CD4-positive, CD25-positive, alpha-beta regulatory T cell (primary cell): ENCODE results near the gene DDX1. TPM values are rescaled to one million over a fixed set of nuclear protein-coding genes. Genes with fewer than 3 reads are reported as not detected.

Experiments used
- ATAC-seq, 2 donors: fragments of 150-1000 bp; cut with Tn5 transposase; one replicate each; pipeline ENCODE4 v1.10.0; 2021; ENCODE audit warnings: low read depth in 2 of 2, moderate number of reproducible peaks in 2 of 2, moderate library complexity in 1 of 2
- DNase-seq, 3 donors: peaks; one replicate each; pipeline versions ENCODE4 v3.0.0 to v3.0.0-alpha.2; 2012 to 2022; ENCODE audit warnings: mixed read lengths in 1 of 3
- H3K27ac ChIP-seq: one replicate; pipeline ENCODE4 v1.7.0; 2013; ENCODE audit warnings: mild to moderate bottlenecking, low read length; ENCODE audit not compliant: insufficient read depth, poor library complexity, severe bottlenecking
- H3K27me3 ChIP-seq: one replicate; pipeline ENCODE4 v1.7.0; 2013; ENCODE audit warnings: low read length; ENCODE audit not compliant: control insufficient read depth, insufficient read depth
- H3K36me3 ChIP-seq: one replicate; pipeline ENCODE4 v1.7.0; 2013; ENCODE audit warnings: mild to moderate bottlenecking, low read length, moderate library complexity; ENCODE audit not compliant: control insufficient read depth, insufficient read depth
- H3K4me1 ChIP-seq: 2 replicates; pipeline ENCODE4 v1.7.0; 2013; ENCODE audit warnings: mild to moderate bottlenecking, low read length; ENCODE audit not compliant: insufficient read depth, control insufficient read depth, poor library complexity, severe bottlenecking
- H3K4me3 ChIP-seq: one replicate; pipeline ENCODE4 v1.7.0; 2013; ENCODE audit warnings: low read depth, mild to moderate bottlenecking, low read length, moderate library complexity
- H3K9me3 ChIP-seq, 2 experiments: 1 replicate in 1 of 2; 2 replicates in 1 of 2; pipeline ENCODE4 v1.7.0; 2013; ENCODE audit warnings: low read length in 2 of 2, mild to moderate bottlenecking in 1 of 2, moderate library complexity in 1 of 2; ENCODE audit not compliant: control insufficient read depth in 2 of 2
- H3K27ac Mint-ChIP-seq, 3 donors: one replicate each; pipeline ENCODE4 v1.8.0; 2020 to 2022; ENCODE audit warnings: mild to moderate bottlenecking in 3 of 3, mixed read lengths in 3 of 3, moderate library complexity in 2 of 3
- H3K27me3 Mint-ChIP-seq: one replicate; pipeline ENCODE4 v1.8.0; 2022; ENCODE audit warnings: mild to moderate bottlenecking, mixed read lengths
- H3K36me3 Mint-ChIP-seq: one replicate; pipeline ENCODE4 v1.8.0; 2020; ENCODE audit warnings: mixed read lengths
- H3K4me1 Mint-ChIP-seq, 4 donors: one replicate each; pipeline ENCODE4 v1.8.0; 2020 to 2022; ENCODE audit warnings: mixed read lengths in 4 of 4, mild to moderate bottlenecking in 1 of 4
- H3K4me3 Mint-ChIP-seq, 4 donors: one replicate each; pipeline ENCODE4 v1.8.0; 2020 to 2022; ENCODE audit warnings: mild to moderate bottlenecking in 4 of 4, mixed read lengths in 4 of 4, moderate library complexity in 3 of 4
- H3K9me3 Mint-ChIP-seq, 7 donors: one replicate each; pipeline ENCODE4 v1.8.0; 2020 to 2022; ENCODE audit warnings: mixed read lengths in 7 of 7, mild to moderate bottlenecking in 3 of 7, moderate library complexity in 2 of 7
- polyA plus RNA-seq, 4 donors: library from polyadenylated mRNA; unstranded; fragments of 300-500 nt; fragmentation: Illumina TruSeq; gene quantifications; one replicate each; pipeline ENCODE4 v1.2.3, GENCODE V29; 2021
- total RNA-seq: library from RNA; stranded (reverse); gene quantifications from one replicate; pipeline ENCODE4 v1.2.3, GENCODE V29; 2022

DDX1 gene
- total and polyA plus RNA-seq, 5 donors from 2014 or later, result 34.2 to 48.6 (median 41.7) TPM

GRCh38 chr2:15672961-15673918 lies 81.6 kb downstream of the DDX1 start:
- no peak overlapping the region for H3K27ac ChIP-seq
- no peaks in the 10 kb centered on the region for H3K27me3 ChIP-seq
- no peak for DNase-seq
- H3K4me3 ChIP-seq, result no peak overlapping the region
- no peaks in the 10 kb centered on the region for H3K4me1 ChIP-seq
- no peak for ATAC-seq
- H3K4me3 Mint-ChIP-seq, result no peak overlapping the region
- H3K27ac Mint-ChIP-seq, result no peak overlapping the region
- H3K9me3 Mint-ChIP-seq, result no peaks in the 10 kb centered on the region
- no peaks in the 10 kb centered on the region for H3K9me3 ChIP-seq
- H3K4me1 Mint-ChIP-seq, result no peaks in the 10 kb centered on the region
- no peaks in the 10 kb centered on the region for H3K36me3 ChIP-seq
- no peaks in the 10 kb centered on the region for H3K36me3 Mint-ChIP-seq
- no peaks in the 10 kb centered on the region for H3K27me3 Mint-ChIP-seq

- Histone ChIP-seq H3K27me3 (no peaks in the 10 kb centered on the region), H3K9me3 (no peaks in the 10 kb centered on the region), H3K36me3 (no peaks in the 10 kb centered on the region), H3K27ac (no peak overlapping the region), H3K4me1 (no peaks in the 10 kb centered on the region), H3K4me3 (no peak overlapping the region)
- Mint-ChIP-seq H3K9me3 (peaks cover 0 to 2% (median 0%) of the 10 kb centered on the region in 7 donors), H3K4me3 (no peak overlapping the region), H3K27me3 (no peaks in the 10 kb centered on the region), H3K27ac (no peak overlapping the region), H3K36me3 (no peaks in the 10 kb centered on the region), H3K4me1 (no peaks in the 10 kb centered on the region)
- DNase-seq (no peak), ATAC-seq (no peak)
These were observed 82.4 kb downstream of the DDX1 start for GRCh38 chr2:15673919-15674636.

GRCh38 chr2:15674637-15675455 lies 83.2 kb downstream of the DDX1 start:
- DNase-seq (no peak), ATAC-seq (no peak)
- H3K27ac ChIP-seq, result no peak overlapping the region
- Mint-ChIP-seq H3K4me1 (no peaks in the 10 kb centered on the region), H3K36me3 (no peaks in the 10 kb centered on the region), H3K27ac (no peak overlapping the region), H3K9me3 (peaks cover 0 to 5% (median 2%) of the 10 kb centered on the region in 7 donors), H3K27me3 (no peaks in the 10 kb centered on the region), H3K4me3 (no peak overlapping the region)
- no peaks in the 10 kb centered on the region for H3K36me3 ChIP-seq
- no peaks in the 10 kb centered on the region for H3K27me3 ChIP-seq
- no peaks in the 10 kb centered on the region for H3K9me3 ChIP-seq
- no peaks in the 10 kb centered on the region for H3K4me1 ChIP-seq
- no peak overlapping the region for H3K4me3 ChIP-seq

GRCh38 chr2:15675456-15676195 lies 84.0 kb downstream of the DDX1 start:
- H3K27me3 Mint-ChIP-seq, result no peaks in the 10 kb centered on the region
- H3K4me3 ChIP-seq, result no peak overlapping the region
- H3K9me3 ChIP-seq, result no peaks in the 10 kb centered on the region
- H3K9me3 Mint-ChIP-seq, result peaks cover 0 to 5% (median 2%) of the 10 kb centered on the region in 7 donors
- H3K4me1 ChIP-seq, result no peaks in the 10 kb centered on the region
- ATAC-seq, result no peak
- H3K4me3 Mint-ChIP-seq, result no peak overlapping the region
- H3K27ac ChIP-seq, result no peak overlapping the region
- no peaks in the 10 kb centered on the region for H3K27me3 ChIP-seq
- no peak for DNase-seq
- no peaks in the 10 kb centered on the region for H3K36me3 Mint-ChIP-seq
- H3K36me3 ChIP-seq, result no peaks in the 10 kb centered on the region
- no peaks in the 10 kb centered on the region for H3K4me1 Mint-ChIP-seq
- no peak overlapping the region for H3K27ac Mint-ChIP-seq

DNA sequence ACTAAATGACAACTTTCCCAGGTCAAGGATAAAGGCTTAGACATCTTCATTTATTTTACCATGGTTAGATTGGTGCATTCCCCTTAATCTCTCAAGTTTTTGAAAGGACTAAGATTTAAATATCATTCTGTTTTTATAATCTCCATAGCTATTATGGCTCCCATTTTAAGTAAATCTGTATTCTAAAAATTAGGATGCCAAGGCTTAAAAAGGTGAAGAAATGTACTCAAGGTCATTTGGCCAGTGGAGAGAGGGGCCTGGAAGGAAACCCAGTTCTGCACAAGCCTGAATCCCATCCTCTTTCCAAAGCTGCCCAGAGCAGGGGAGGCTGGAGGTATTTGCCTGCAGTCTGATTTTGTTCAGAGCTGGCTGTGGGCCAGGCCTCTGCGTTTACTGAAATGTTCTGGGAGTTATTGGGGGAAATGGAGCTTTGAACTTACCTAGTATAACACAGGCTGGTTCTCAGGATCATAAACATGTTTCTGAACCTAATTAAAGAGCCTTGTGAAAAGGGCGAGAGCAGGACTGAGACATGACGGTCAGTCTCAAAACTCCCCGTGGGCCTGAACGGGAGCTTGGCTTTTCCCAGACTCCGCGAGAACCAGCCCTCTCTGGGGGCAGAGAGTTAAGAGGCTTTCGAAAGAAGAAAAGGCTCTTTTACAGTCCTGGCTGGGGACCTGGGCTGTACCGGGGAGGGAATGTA lies 85.6 kb downstream of the DDX1 start:
- H3K27ac ChIP-seq, result no peak overlapping the region
- no peaks in the 10 kb centered on the region for H3K9me3 ChIP-seq
- Mint-ChIP-seq H3K36me3 (no peaks in the 10 kb centered on the region), H3K27me3 (no peaks in the 10 kb centered on the region), H3K4me1 (no peaks in the 10 kb centered on the region), H3K27ac (no peak overlapping the region), H3K9me3 (peaks cover 0 to 6% (median 2%) of the 10 kb centered on the region in 7 donors), H3K4me3 (no peak overlapping the region)
- no peak overlapping the region for H3K4me3 ChIP-seq
- no peaks in the 10 kb centered on the region for H3K36me3 ChIP-seq
- no peaks in the 10 kb centered on the region for H3K4me1 ChIP-seq
- DNase-seq, result no peak
- no peaks in the 10 kb centered on the region for H3K27me3 ChIP-seq
- no peak for ATAC-seq

- H3K27me3 ChIP-seq, result no peaks in the 10 kb centered on the region
- H3K36me3 ChIP-seq, result no peaks in the 10 kb centered on the region
- H3K4me3 ChIP-seq, result no peak overlapping the region
- H3K9me3 ChIP-seq, result no peaks in the 10 kb centered on the region
- no peak for ATAC-seq
- H3K27ac ChIP-seq, result no peak overlapping the region
- H3K27ac Mint-ChIP-seq, result no peak overlapping the region
- H3K4me3 Mint-ChIP-seq, result no peak overlapping the region
- no peaks in the 10 kb centered on the region for H3K4me1 Mint-ChIP-seq
- H3K4me1 ChIP-seq, result no peaks in the 10 kb centered on the region
- H3K27me3 Mint-ChIP-seq, result no peaks in the 10 kb centered on the region
- H3K9me3 Mint-ChIP-seq, result peaks cover 0 to 6% (median 2%) of the 10 kb centered on the region in 7 donors
- H3K36me3 Mint-ChIP-seq, result no peaks in the 10 kb centered on the region
- DNase-seq, result no peak
These were observed 86.7 kb downstream of the DDX1 start for GRCh38 chr2:15678346-15678745.
